HFFc6 (cell line): ENCODE data around the gene HSPB6. TPM values are rescaled to one million over a fixed set of nuclear protein-coding genes. Genes with fewer than 3 reads are reported as not detected.

Experiments
- DNase-seq: peaks from one replicate; pipeline ENCODE4 v3.0.0-alpha.2; 2018
- H3K27ac Mint-ChIP-seq: 2 replicates; pipeline ENCODE4 v1.8.0; 2020; ENCODE audit warnings: mild to moderate bottlenecking, mixed read lengths
- H3K27me3 Mint-ChIP-seq: 2 replicates; pipeline ENCODE4 v1.8.0; 2021; ENCODE audit warnings: mild to moderate bottlenecking, moderate library complexity, mixed read lengths; ENCODE audit not compliant: insufficient read depth
- H3K36me3 Mint-ChIP-seq: 2 replicates; pipeline ENCODE4 v1.8.0; 2021; ENCODE audit warnings: low read depth, mixed read lengths
- H3K4me1 Mint-ChIP-seq: 2 replicates; pipeline ENCODE4 v1.8.0; 2020; ENCODE audit warnings: low read depth, mixed read lengths
- H3K4me3 Mint-ChIP-seq: 2 replicates; pipeline ENCODE4 v1.8.0; 2020; ENCODE audit warnings: mild to moderate bottlenecking, moderate library complexity, mixed read lengths
- H3K9me3 Mint-ChIP-seq: 2 replicates; pipeline ENCODE4 v1.8.0; 2020; ENCODE audit warnings: mild to moderate bottlenecking, mixed read lengths
- CTCF ChIP-seq: fragments of 200-600 bp; sonication (generic); IDR thresholded peaks from 2 replicates; pipeline ENCODE4 v1.5.0; 2021; ENCODE audit warnings: antibody characterized with exemption, mild to moderate bottlenecking
- total RNA-seq, 6 experiments: library from RNA; stranded (reverse); fragmentation: NEBNext Ultra II Directional; extraction: Animal tissue kit (Norgen Biotek cat#: 25700); gene quantifications; 2 replicates in 1 of 6; 3 replicates in 5 of 6; pipeline ENCODE4 v1.2.3, GENCODE V29; 2021

The HSPB6 gene
- total RNA-seq, 6 experiments from 2014 or later = 37.0 to 122 (median 43.9) TPM

GRCh38 chr19:35790981-35791813 lies 34.4 kb upstream of the HSPB6 start:
- peak; percentile 48 for TF ChIP-seq CTCF
- H3K27ac Mint-ChIP-seq = no peak overlapping the region
- H3K4me3 Mint-ChIP-seq = no peak overlapping the region
- H3K4me1 Mint-ChIP-seq = no peaks in the 10 kb centered on the region
- peaks cover 8% of the 10 kb centered on the region for H3K27me3 Mint-ChIP-seq
- H3K9me3 Mint-ChIP-seq = no peaks in the 10 kb centered on the region
- DNase-seq = no peak
- H3K36me3 Mint-ChIP-seq = no peaks in the 10 kb centered on the region

GRCh38 chr19:35789978-35790944 lies 33.4 kb upstream of the HSPB6 start:
- H3K4me1 Mint-ChIP-seq = no peaks in the 10 kb centered on the region
- no peaks in the 10 kb centered on the region for H3K36me3 Mint-ChIP-seq
- H3K9me3 Mint-ChIP-seq = no peaks in the 10 kb centered on the region
- DNase-seq = no peak
- H3K27ac Mint-ChIP-seq = no peak overlapping the region
- no peak overlapping the region for H3K4me3 Mint-ChIP-seq
- TF ChIP-seq CTCF = no peak
- peaks cover 5% of the 10 kb centered on the region for H3K27me3 Mint-ChIP-seq

- no peaks in the 10 kb centered on the region for H3K9me3 Mint-ChIP-seq
- H3K4me3 Mint-ChIP-seq = no peak overlapping the region
- no peak for DNase-seq
- peaks cover 3% of the 10 kb centered on the region for H3K27me3 Mint-ChIP-seq
- H3K4me1 Mint-ChIP-seq = no peaks in the 10 kb centered on the region
- H3K36me3 Mint-ChIP-seq = no peaks in the 10 kb centered on the region
- H3K27ac Mint-ChIP-seq = no peak overlapping the region
- no peak for TF ChIP-seq CTCF
Observed at GRCh38 chr19:35789195-35789977, 32.6 kb upstream of the HSPB6 start.

DNA sequence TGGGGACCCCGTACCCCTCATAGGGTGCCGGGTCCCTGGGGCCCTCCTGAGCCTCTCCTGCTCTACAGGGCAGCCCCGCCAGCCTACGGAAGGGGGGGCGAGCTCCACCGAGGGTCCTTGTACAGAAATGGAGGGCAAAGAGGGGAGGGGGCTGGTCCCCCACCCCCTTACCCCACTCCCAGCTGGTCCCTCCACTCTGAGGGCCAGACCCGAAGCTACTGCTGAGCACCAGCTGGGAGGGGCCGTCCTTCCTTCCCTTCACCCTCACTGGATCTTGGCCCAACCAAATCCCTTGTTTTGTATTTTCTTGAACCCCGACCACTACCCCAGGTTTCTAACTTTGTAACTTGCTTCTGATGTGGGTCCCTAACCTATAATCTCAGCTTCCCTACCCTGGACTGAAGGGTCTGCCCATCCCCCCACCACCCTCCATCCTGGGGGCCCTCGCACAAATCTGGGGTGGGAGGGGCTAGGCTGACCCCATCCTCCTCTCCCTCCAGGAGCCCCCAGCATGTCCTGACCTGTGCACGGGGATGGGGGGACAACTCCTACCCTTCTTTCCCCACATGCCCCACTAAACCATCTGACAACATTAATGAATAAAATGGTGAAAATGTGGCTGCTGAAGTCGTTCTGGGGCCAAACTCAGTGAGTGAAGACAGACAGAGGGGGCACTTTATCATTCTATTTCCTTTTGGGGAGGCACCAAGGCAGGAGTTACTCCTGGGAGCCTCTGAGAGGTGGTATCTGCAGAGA lies 31.6 kb upstream of the HSPB6 start:
- no peak overlapping the region; the same call in 1 of the 2 replicates for H3K27ac Mint-ChIP-seq
- H3K4me1 Mint-ChIP-seq = no peaks in the 10 kb centered on the region
- TF ChIP-seq CTCF = no peak
- no peaks in the 10 kb centered on the region for H3K36me3 Mint-ChIP-seq
- H3K4me3 Mint-ChIP-seq = no peak overlapping the region
- H3K9me3 Mint-ChIP-seq = no peaks in the 10 kb centered on the region
- no peak for DNase-seq
- peaks cover 3% of the 10 kb centered on the region; the same call in 1 of the 2 replicates for H3K27me3 Mint-ChIP-seq
